Measurements from ENCODE around the gene RPL29.
"Not testable (repeated sequence)": the region's sequence is repeated elsewhere in the genome, so short reads cannot be mapped to it uniquely, and the experiment has no call there.

RPL29 gene

GRCh38 chr3:52034651-52035050, 39.0 kb upstream of the RPL29 start:
- DNase-seq (ENCODE audit: extremely low spot score): no peak
- ChIA-PET CTCF (interaction anchor here (0.7 to 0.9 kb wide), 2 partner anchors 18 to 33 kb away, joined by 3 read pairs; no protein-coding TSS in a partner anchor), POLR2A (no interaction called here)
- TF ChIP-seq, protein P1, sequence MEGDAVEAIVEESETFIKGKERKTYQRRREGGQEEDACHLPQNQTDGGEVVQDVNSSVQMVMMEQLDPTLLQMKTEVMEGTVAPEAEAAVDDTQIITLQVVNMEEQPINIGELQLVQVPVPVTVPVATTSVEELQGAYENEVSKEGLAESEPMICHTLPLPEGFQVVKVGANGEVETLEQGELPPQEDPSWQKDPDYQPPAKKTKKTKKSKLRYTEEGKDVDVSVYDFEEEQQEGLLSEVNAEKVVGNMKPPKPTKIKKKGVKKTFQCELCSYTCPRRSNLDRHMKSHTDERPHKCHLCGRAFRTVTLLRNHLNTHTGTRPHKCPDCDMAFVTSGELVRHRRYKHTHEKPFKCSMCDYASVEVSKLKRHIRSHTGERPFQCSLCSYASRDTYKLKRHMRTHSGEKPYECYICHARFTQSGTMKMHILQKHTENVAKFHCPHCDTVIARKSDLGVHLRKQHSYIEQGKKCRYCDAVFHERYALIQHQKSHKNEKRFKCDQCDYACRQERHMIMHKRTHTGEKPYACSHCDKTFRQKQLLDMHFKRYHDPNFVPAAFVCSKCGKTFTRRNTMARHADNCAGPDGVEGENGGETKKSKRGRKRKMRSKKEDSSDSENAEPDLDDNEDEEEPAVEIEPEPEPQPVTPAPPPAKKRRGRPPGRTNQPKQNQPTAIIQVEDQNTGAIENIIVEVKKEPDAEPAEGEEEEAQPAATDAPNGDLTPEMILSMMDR (IDR thresholded peaks at IDR 0.05; ENCODE audit: control extremely low read depth, extremely low read depth, low read depth, missing control alignments): no peak

DNA sequence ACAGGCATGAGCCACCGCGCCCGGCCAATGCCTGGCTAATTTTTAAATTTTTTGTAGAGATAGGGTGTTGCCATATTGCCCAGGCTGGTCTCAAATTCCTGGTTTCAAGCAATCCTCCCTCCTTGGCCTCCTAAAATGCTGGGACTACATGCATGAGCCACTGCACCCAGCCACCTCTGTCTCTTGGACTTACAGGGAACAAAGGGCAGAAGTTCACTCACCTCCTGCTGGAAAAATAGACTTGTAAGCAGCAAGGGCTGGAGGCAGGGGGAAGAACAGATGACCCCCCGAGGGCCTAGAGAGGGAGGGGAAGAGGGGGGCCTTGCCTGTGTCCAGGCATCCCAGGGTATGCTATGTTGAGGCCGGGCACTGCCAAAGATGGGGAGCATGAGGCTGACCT, 38.5 kb upstream of the RPL29 start:
- DNase-seq (ENCODE audit: extremely low spot score): no peak
- ChIA-PET POLR2A (no interaction called here), CTCF (no interaction called here)
- TF ChIP-seq, protein P1 (IDR thresholded peaks at IDR 0.05; ENCODE audit: control extremely low read depth, extremely low read depth, low read depth, missing control alignments): no peak

- DNase-seq (ENCODE audit: extremely low spot score); POLR2A ChIA-PET: not testable (repeated sequence)
- CTCF ChIA-PET: interaction anchor here (1.5 to 3.8 kb wide), 3 partner anchors 11 to 28 kb away, joined by 3 to 15 read pairs (median 5); no protein-coding TSS in a partner anchor
Measured at GRCh38 chr3:52033748-52034147, 38.1 kb upstream of the RPL29 start.

- ChIA-PET CTCF (interaction anchor here (1.0 to 3.8 kb wide), 5 partner anchors 10 to 32 kb away, joined by 3 to 15 read pairs (median 4); no protein-coding TSS in a partner anchor), POLR2A (no interaction called here)
- no peak for DNase-seq (ENCODE audit: extremely low spot score)
- TF ChIP-seq, protein P1 (IDR thresholded peaks at IDR 0.05; ENCODE audit: control extremely low read depth, extremely low read depth, low read depth, missing control alignments): no peak
Measured at GRCh38 chr3:52032702-52033408, 37.2 kb upstream of the RPL29 start.

DNA sequence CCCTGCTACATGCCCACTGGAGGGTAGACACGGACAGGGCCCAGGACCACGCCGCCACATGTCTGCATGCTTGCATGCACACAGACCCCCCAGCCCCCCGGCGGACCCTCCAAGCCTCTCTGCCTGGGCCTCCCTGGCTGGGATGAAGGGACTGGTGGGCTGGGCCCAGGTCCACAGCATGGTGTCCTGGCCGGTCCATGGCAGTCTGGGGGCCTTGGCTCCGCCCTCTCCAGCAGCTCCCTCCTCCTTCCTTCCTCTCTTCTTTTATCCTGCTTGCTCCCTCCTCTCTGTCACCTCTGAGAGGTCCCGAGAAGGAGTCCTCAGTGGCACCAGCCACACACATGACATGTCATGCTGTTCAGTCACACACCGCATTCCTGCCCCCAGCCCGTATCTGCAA, 36.2 kb upstream of the RPL29 start:
- ChIA-PET POLR2A (no interaction called here), CTCF (interaction anchor here (0.6 to 3.8 kb wide), 7 partner anchors 12 to 92 kb away, joined by 3 to 15 read pairs (median 3); no protein-coding TSS in a partner anchor)
- TF ChIP-seq, protein P1 (IDR thresholded peaks at IDR 0.05; ENCODE audit: control extremely low read depth, extremely low read depth, low read depth, missing control alignments): no peak
- DNase-seq (ENCODE audit: extremely low spot score): no peak

GRCh38 chr3:52030714-52031310, 35.1 kb upstream of the RPL29 start:
- TF ChIP-seq, protein P1 (IDR thresholded peaks at IDR 0.05; ENCODE audit: control extremely low read depth, extremely low read depth, low read depth, missing control alignments): no peak
- no peak for DNase-seq (ENCODE audit: extremely low spot score)
- CTCF ChIA-PET: interaction anchor here (1.0 to 3.8 kb wide), 6 partner anchors 11 to 93 kb away, joined by 3 to 15 read pairs (median 4); no protein-coding TSS in a partner anchor

DNA sequence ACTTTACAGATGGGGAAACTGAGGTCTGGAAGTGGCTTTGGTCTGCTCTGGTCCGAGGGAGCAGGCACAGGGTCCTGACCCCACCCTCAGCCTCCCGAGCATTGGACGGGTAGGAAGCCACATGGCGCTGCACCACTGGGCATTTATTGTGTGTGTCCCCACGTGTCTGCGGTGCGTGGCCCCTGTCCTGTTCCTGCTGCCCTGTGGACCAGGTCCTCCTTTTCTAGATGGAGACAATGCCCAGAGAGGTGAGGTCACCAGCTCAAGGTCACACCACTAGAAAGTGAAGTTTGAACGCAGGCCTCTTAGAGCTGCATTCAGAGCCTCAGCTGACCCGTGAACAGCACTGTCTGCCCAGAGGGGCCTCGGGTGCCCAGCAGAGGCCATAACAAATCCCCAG, 33.8 kb upstream of the RPL29 start:
- CTCF ChIA-PET: interaction anchor here (0.7 to 1.2 kb wide), 6 partner anchors 24 to 120 kb away, joined by 3 to 8 read pairs (median 3); no protein-coding TSS in a partner anchor
- POLR2A ChIA-PET: no interaction called here
- no peak for DNase-seq (ENCODE audit: extremely low spot score)
- TF ChIP-seq, protein P1 (IDR thresholded peaks at IDR 0.05; ENCODE audit: control extremely low read depth, extremely low read depth, low read depth, missing control alignments): no peak

More at GRCh38 chr3:52030714-52031310, 35.1 kb upstream of the RPL29 start:
- POLR2A ChIA-PET: no interaction called here
